ENCODE results near the gene ATP8B4. TPM values are rescaled to one million over a fixed set of nuclear protein-coding genes. Genes with fewer than 3 reads are reported as not detected.

The ATP8B4 gene
- total and polyA plus RNA-seq, 2 donors (not counting 3 experiments of a cell fraction or from before 2014, with no cell fraction given) = not detected

DNA sequence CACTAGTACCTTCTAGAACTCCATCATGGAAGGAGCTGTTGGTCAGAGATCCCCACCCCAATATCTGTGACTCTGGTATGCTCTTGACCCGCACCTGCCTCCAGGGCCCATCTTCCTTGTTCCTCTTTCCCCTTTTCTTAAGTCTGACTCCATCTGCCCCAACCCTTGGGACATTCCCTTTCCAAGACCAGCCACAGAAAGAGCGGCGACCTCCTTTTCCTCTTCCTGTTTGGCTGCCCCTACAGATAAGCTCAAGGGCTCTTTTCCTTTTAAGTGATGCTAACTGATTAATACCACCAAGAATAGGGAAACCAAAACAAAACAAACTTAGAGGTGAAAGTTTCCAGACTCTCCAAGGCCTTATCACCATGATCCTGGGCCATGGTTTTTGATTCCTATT lies 21.9 kb upstream of the ATP8B4 start:
- H3K4me3 ChIP-seq (replicated peaks in 1 of 3; ENCODE audit: insufficient read depth in 1 of 3, low read depth in 1 of 3, low read length in 3 of 3) = no peak overlapping the region
- H4K20me1 ChIP-seq (replicated peaks; ENCODE audit: control insufficient read depth, extremely low read depth, insufficient read depth, low read length) = no peaks in the 10 kb centered on the region
- no peaks in the 10 kb centered on the region for H3K27me3 ChIP-seq (ENCODE audit: control insufficient read depth in 2 of 2, insufficient read depth in 2 of 2, low read length in 2 of 2)
- ChIA-PET POLR2A (no interaction called here), CTCF (interaction anchor here (1.2 kb wide), 1 partner anchor 906 kb away, joined by 7 read pairs; no protein-coding TSS in a partner anchor)
- H3K36me3 ChIP-seq (ENCODE audit: control insufficient read depth in 2 of 2, extremely low read depth in 1 of 2, insufficient read depth in 2 of 2, low read length in 2 of 2) = no peaks in the 10 kb centered on the region
- FAIRE-seq = no peak
- no peaks in the 10 kb centered on the region for H3K79me2 ChIP-seq (ENCODE audit: control insufficient read depth, insufficient read depth, low read length)
- no TSS peak for BruUV-seq (replicated peaks)
- no peaks in the 10 kb centered on the region for H3K9me3 ChIP-seq (replicated peaks; ENCODE audit: control insufficient read depth, insufficient read depth, low read length)
- dilution Hi-C loops (cut with MboI; ENCODE audit: extremely low pct_ligation_motif_present, low sequenced_read_pairs) (no loop called here), intact Hi-C loops (cut with micrococcal nuclease) (loop anchor here (10.0 kb wide), 1 partner anchor 986 kb away; the partner anchor contains the start of gene COPS2)
- TF ChIP-seq GATA2 (IDR thresholded peaks at IDR 0.05; ENCODE audit: insufficient read depth, insufficient read length, low read depth, low read length) (no peak), EZH2 (IDR thresholded peaks at IDR 0.05; ENCODE audit: borderline replicate concordance, low read depth, low read length, severe bottlenecking) (no peak), POLR2A (IDR thresholded peaks at IDR 0.05; ENCODE audit: low read depth, low read length) (no peak), JUN (IDR thresholded peaks at IDR 0.05; ENCODE audit: borderline replicate concordance, insufficient read depth, insufficient read length, low read depth) (no peak), MYC (IDR thresholded peaks at IDR 0.05; ENCODE audit: low read depth, low read length) (no peak), POLR2AphosphoS5 (IDR thresholded peaks at IDR 0.05; ENCODE audit: insufficient read depth, low read depth, low read length) (no peak), FOS (IDR thresholded peaks at IDR 0.05; ENCODE audit: borderline replicate concordance, insufficient read depth, low read length) (no peak)
- TF ChIP-seq, protein P1, sequence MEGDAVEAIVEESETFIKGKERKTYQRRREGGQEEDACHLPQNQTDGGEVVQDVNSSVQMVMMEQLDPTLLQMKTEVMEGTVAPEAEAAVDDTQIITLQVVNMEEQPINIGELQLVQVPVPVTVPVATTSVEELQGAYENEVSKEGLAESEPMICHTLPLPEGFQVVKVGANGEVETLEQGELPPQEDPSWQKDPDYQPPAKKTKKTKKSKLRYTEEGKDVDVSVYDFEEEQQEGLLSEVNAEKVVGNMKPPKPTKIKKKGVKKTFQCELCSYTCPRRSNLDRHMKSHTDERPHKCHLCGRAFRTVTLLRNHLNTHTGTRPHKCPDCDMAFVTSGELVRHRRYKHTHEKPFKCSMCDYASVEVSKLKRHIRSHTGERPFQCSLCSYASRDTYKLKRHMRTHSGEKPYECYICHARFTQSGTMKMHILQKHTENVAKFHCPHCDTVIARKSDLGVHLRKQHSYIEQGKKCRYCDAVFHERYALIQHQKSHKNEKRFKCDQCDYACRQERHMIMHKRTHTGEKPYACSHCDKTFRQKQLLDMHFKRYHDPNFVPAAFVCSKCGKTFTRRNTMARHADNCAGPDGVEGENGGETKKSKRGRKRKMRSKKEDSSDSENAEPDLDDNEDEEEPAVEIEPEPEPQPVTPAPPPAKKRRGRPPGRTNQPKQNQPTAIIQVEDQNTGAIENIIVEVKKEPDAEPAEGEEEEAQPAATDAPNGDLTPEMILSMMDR (IDR thresholded peaks at IDR 0.05; ENCODE audit: extremely low read depth in 1 of 2, insufficient read depth in 1 of 2, low read depth in 1 of 2, low read length in 2 of 2) = no peak
- TF ChIP-seq, protein P2, sequence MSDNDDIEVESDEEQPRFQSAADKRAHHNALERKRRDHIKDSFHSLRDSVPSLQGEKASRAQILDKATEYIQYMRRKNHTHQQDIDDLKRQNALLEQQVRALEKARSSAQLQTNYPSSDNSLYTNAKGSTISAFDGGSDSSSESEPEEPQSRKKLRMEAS (IDR thresholded peaks at IDR 0.05; ENCODE audit: insufficient read depth, insufficient read length) = no peak
- H3K9ac ChIP-seq (replicated peaks; ENCODE audit: extremely low read depth, insufficient read depth, low read length) = no peak overlapping the region
- DNase-seq (ENCODE audit: low read depth, low spot score) = peak; percentile 19
- H2AFZ ChIP-seq (ENCODE audit: low read depth, low read length) = no peak overlapping the region
- H3K27ac ChIP-seq (ENCODE audit: insufficient read depth, low read depth, low read length) = no peak overlapping the region
- H3K9me1 ChIP-seq (replicated peaks; ENCODE audit: control insufficient read depth, extremely low read depth, insufficient read depth, low read length) = no peaks in the 10 kb centered on the region
- peaks cover 5% of the 10 kb centered on the region for H3K4me1 ChIP-seq (ENCODE audit: control insufficient read depth, extremely low read depth, insufficient read depth, low read length)
- H3K4me2 ChIP-seq (ENCODE audit: insufficient read depth, low read length) = no peak overlapping the region

Data from endothelial cell of umbilical vein (primary cell).